K562 (cell line): Measurements from ENCODE around the gene OR52W1.

Experiments used
- CBFB ChIP-seq: sonication (generic); formaldehyde crosslinking; IDR thresholded peaks from 2 replicates; pipeline ENCODE4 v1.4.0; 2020; ENCODE audit warnings: mild to moderate bottlenecking, missing genetic modification reagents
- CEBPB ChIP-seq: fragments of 450-650 bp; IDR thresholded peaks from 2 replicates; pipeline ENCODE4 v1.6.1; 2016; ENCODE audit warnings: missing genetic modification characterization, missing compliant biosample characterization
- CHD2 ChIP-seq: IDR thresholded peaks from 2 replicates; pipeline ENCODE4 v1.6.1; 2011; ENCODE audit warnings: low read depth, low read length
- DPF2 ChIP-seq: fragments of 450-650 bp; IDR thresholded peaks from 2 replicates; pipeline ENCODE4 v1.6.1; 2016
- ELK3 ChIP-seq: fragments of 450-650 bp; formaldehyde crosslinking; IDR thresholded peaks from 2 replicates; pipeline ENCODE4 v1.4.0; 2020; ENCODE audit warnings: mild to moderate bottlenecking
- MAX ChIP-seq: sonication (generic); formaldehyde crosslinking; IDR thresholded peaks from 2 replicates; pipeline ENCODE4 v1.9.0; 2022; ENCODE audit warnings: mild to moderate bottlenecking, missing genetic modification reagents
- MBD2 ChIP-seq: sonication (generic); IDR thresholded peaks from 2 replicates; pipeline ENCODE4 v1.6.1; 2016; ENCODE audit warnings: low read depth, borderline replicate concordance
- POLR2A ChIP-seq: fragments of 450-650 bp; conservative IDR thresholded peaks from 2 replicates; pipeline ENCODE4 v1.6.1; 2016
- SIN3A ChIP-seq, 2 experiments: fragments of 150-350 bp in 1 of 2; IDR thresholded peaks; 2 replicates each; pipeline ENCODE4 v1.6.1; 2011 to 2016; ENCODE audit warnings: borderline replicate concordance in 2 of 2, low read depth in 2 of 2, low read length in 2 of 2, mild to moderate bottlenecking in 2 of 2, moderate library complexity in 2 of 2; ENCODE audit not compliant: control insufficient read depth in 1 of 2
- XRCC3 ChIP-seq: fragments of 450-650 bp; IDR thresholded peaks from 2 replicates; pipeline ENCODE4 v1.6.1; 2017; ENCODE audit warnings: mild to moderate bottlenecking, moderate library complexity
- ZC3H8 ChIP-seq: fragments of 450-650 bp; IDR thresholded peaks from 2 replicates; pipeline ENCODE4 v1.6.1; 2017
- ZNF274 ChIP-seq: IDR thresholded peaks from 2 replicates; pipeline ENCODE4 v1.6.1; 2011; ENCODE audit warnings: low read depth, mild to moderate bottlenecking, low read length, moderate library complexity, borderline replicate concordance

GRCh38 chr11:6201481-6201880 is 2.5 kb downstream of the OR52W1 start:
- TF ChIP-seq POLR2A: no peak
- no peak for TF ChIP-seq CBFB (CRISPR knock-in tag)
- TF ChIP-seq MBD2: no peak
- TF ChIP-seq ZNF274: no peak
- no peak for TF ChIP-seq SIN3A (IDR thresholded peaks at IDR 0.05; ENCODE audit: borderline replicate concordance in 2 of 2, control insufficient read depth in 1 of 2, low read depth in 2 of 2, low read length in 2 of 2)
- no peak for TF ChIP-seq CEBPB (tag)
- no peak for TF ChIP-seq ZC3H8
- no peak for TF ChIP-seq CHD2
- TF ChIP-seq MAX (CRISPR knock-in tag): no peak
- no peak for TF ChIP-seq DPF2
- no peak for TF ChIP-seq XRCC3
- no peak for TF ChIP-seq ELK3
